Liver (tissue), 9 donors: ENCODE measurements around the gene TAPBPL. TPM values are rescaled to one million over a fixed set of nuclear protein-coding genes. Genes with fewer than 3 reads are reported as not detected.

Source experiments
- DNase-seq: peaks from one replicate; pipeline ENCODE4 v3.0.0-alpha.2; 2017; ENCODE audit warnings: low spot score
- H3K27ac ChIP-seq, 2 donors: one replicate each; pipeline ENCODE4 v1.7.0; 2013; ENCODE audit warnings: inconsistent platforms in 2 of 2, low read length in 2 of 2, control low read depth in 1 of 2, low read depth in 1 of 2, mild to moderate bottlenecking in 1 of 2
- H3K27me3 ChIP-seq, 4 donors: one replicate each; pipeline versions ENCODE4 v1.6.1 to v1.7.0; 2013; ENCODE audit warnings: low read length in 3 of 4, inconsistent platforms in 1 of 4, mild to moderate bottlenecking in 1 of 4, moderate library complexity in 1 of 4; ENCODE audit not compliant: control insufficient read depth in 4 of 4, insufficient read depth in 4 of 4
- H3K36me3 ChIP-seq, 4 donors: one replicate each; pipeline versions ENCODE4 v1.6.1 to v1.7.0; 2013; ENCODE audit warnings: low read length in 3 of 4, mild to moderate bottlenecking in 3 of 4, low read depth in 1 of 4, moderate library complexity in 1 of 4; ENCODE audit not compliant: control insufficient read depth in 4 of 4, insufficient read depth in 3 of 4
- H3K4me1 ChIP-seq, 4 donors: one replicate each; pipeline versions ENCODE4 v1.6.1 to v1.7.0; 2013; ENCODE audit warnings: low read length in 3 of 4, mild to moderate bottlenecking in 3 of 4, moderate library complexity in 1 of 4; ENCODE audit not compliant: control insufficient read depth in 4 of 4, insufficient read depth in 4 of 4
- H3K4me3 ChIP-seq, 3 donors: one replicate each; pipeline versions ENCODE4 v1.6.1 to v1.7.0; 2013; ENCODE audit warnings: low read length in 3 of 3, control low read depth in 1 of 3, low read depth in 1 of 3, mild to moderate bottlenecking in 1 of 3
- H3K9ac ChIP-seq, 2 donors: one replicate each; pipeline ENCODE4 v1.7.0; 2013; ENCODE audit warnings: low read length in 2 of 2, mild to moderate bottlenecking in 2 of 2, moderate library complexity in 2 of 2, control low read depth in 1 of 2, low read depth in 1 of 2
- H3K9me3 ChIP-seq, 4 donors: one replicate each; pipeline versions ENCODE4 v1.6.1 to v1.7.0; 2013; ENCODE audit warnings: low read length in 3 of 4; ENCODE audit not compliant: control insufficient read depth in 4 of 4
- ATF3 ChIP-seq: IDR thresholded peaks from 2 replicates; pipeline ENCODE4 v1.6.1; 2016; ENCODE audit warnings: antibody characterized with exemption
- EGR1 ChIP-seq, 2 donors: IDR thresholded peaks; 2 replicates each; pipeline ENCODE4 v1.6.1; 2016 to 2018; ENCODE audit warnings: antibody characterized with exemption in 2 of 2, low read depth in 2 of 2
- FOXA1 ChIP-seq: IDR thresholded peaks from 2 replicates; pipeline ENCODE4 v1.6.1; 2016; ENCODE audit warnings: antibody characterized with exemption
- FOXA2 ChIP-seq: IDR thresholded peaks from 2 replicates; pipeline ENCODE4 v1.6.1; 2016; ENCODE audit warnings: antibody characterized with exemption
- GABPA ChIP-seq, 2 donors: IDR thresholded peaks in 1 of 2; conservative IDR thresholded peaks in 1 of 2; 2 replicates each; pipeline ENCODE4 v1.6.1; 2016; ENCODE audit warnings: antibody characterized with exemption in 2 of 2, mild to moderate bottlenecking in 1 of 2, moderate library complexity in 1 of 2
- HNF4A ChIP-seq, 2 donors: conservative IDR thresholded peaks; 2 replicates each; pipeline ENCODE4 v1.6.1; 2016; ENCODE audit warnings: antibody characterized with exemption in 2 of 2, mild to moderate bottlenecking in 2 of 2
- HNF4G ChIP-seq: IDR thresholded peaks from 2 replicates; pipeline ENCODE4 v1.6.1; 2016; ENCODE audit warnings: antibody characterized with exemption
- JUND ChIP-seq, 2 donors: IDR thresholded peaks; 2 replicates each; pipeline ENCODE4 v1.6.1; 2016; ENCODE audit warnings: antibody characterized with exemption in 2 of 2
- MAX ChIP-seq: IDR thresholded peaks from 2 replicates; pipeline ENCODE4 v1.6.1; 2016; ENCODE audit warnings: antibody characterized with exemption
- NR2F2 ChIP-seq: IDR thresholded peaks from 2 replicates; pipeline ENCODE4 v1.6.1; 2016; ENCODE audit warnings: antibody characterized with exemption
- RAD21 ChIP-seq, 2 donors: IDR thresholded peaks; 2 replicates each; pipeline ENCODE4 v1.6.1; 2016; ENCODE audit warnings: antibody characterized with exemption in 2 of 2, mild to moderate bottlenecking in 2 of 2
- REST ChIP-seq: IDR thresholded peaks from 2 replicates; pipeline ENCODE4 v1.6.1; 2016; ENCODE audit warnings: antibody characterized with exemption, mild to moderate bottlenecking
- RXRA ChIP-seq, 2 donors: IDR thresholded peaks; 2 replicates each; pipeline ENCODE4 v1.6.1; 2017 to 2018; ENCODE audit warnings: antibody characterized with exemption in 2 of 2, mild to moderate bottlenecking in 1 of 2
- SP1 ChIP-seq: IDR thresholded peaks from 2 replicates; pipeline ENCODE4 v1.6.1; 2018; ENCODE audit warnings: antibody characterized with exemption, mild to moderate bottlenecking
- TAF1 ChIP-seq: conservative IDR thresholded peaks from 2 replicates; pipeline ENCODE4 v1.6.1; 2016; ENCODE audit warnings: antibody characterized with exemption, mild to moderate bottlenecking
- YY1 ChIP-seq: IDR thresholded peaks from 2 replicates; pipeline ENCODE4 v1.6.1; 2016; ENCODE audit warnings: antibody characterized with exemption, mild to moderate bottlenecking
- WGBS: extraction: QIAGEN DNeasy Blood & Tissue Kit; methylation state at CpG from one replicate; pipeline ENCODE4 v1.1.7; 2013; 5-methylcytosine and 5-hydroxymethylcytosine counted together
- polyA plus RNA-seq, 2 donors: library from polyadenylated mRNA; stranded (reverse) in 1 of 2; unstranded in 1 of 2; fragments of 200-250 nt in 1 of 2; fragments of >200 nt in 1 of 2; fragmentation: Nextera tagmentation in 1 of 2; extraction: Ambion mirVana in 1 of 2; gene quantifications; one replicate each; pipeline versions ENCODE4 v1.2.1 to v1.2.3, GENCODE V29; 2013 to 2015
- total RNA-seq, 2 donors: library from RNA; depleted of rRNA; stranded (reverse); fragments of >200 nt; gene quantifications; one replicate each; pipeline ENCODE4 v1.2.3, GENCODE V29; 2014
- TF ChIP-seq, protein P1 (sequence below): IDR thresholded peaks from 2 replicates; pipeline ENCODE4 v1.6.1; 2016; ENCODE audit warnings: antibody characterized with exemption
- TF ChIP-seq, protein P2 (sequence below): fragments of 150-350 bp; IDR thresholded peaks from 2 replicates; pipeline ENCODE4 v1.5.1; 2017; ENCODE audit warnings: improper control_type of control experiment, low read depth, low read length; ENCODE audit not compliant: missing input control
- donor health status: healthy.
- donor health status: healthy.
- donor health status: healthy.
- donor health status: healthy.
- donor health status: healthy.

TAPBPL gene
- total and polyA plus RNA-seq, 4 donors: 9.5 to 32.9 (median 19.0) TPM

- H3K9ac ChIP-seq: no peak overlapping the region
- H3K27me3 ChIP-seq: no peaks in the 10 kb centered on the region
- TF ChIP-seq RXRA (IDR thresholded peaks at IDR 0.05): no peak
- no peak for TF ChIP-seq REST
- peak; percentile 50 to 56 for TF ChIP-seq JUND (IDR thresholded peaks at IDR 0.05)
- peak in 1 of 2 donors; percentile 15 for TF ChIP-seq RAD21 (IDR thresholded peaks at IDR 0.05)
- 62% methylated on average over 19 of the region's 19 CpGs for WGBS
- DNase-seq: peak; percentile 84
- peak overlapping the region in 1 of 3 donors; percentile 6 for H3K4me3 ChIP-seq
- H3K4me1 ChIP-seq: peaks cover 0 to 3% (median 0%) of the 10 kb centered on the region in 4 donors
- H3K27ac ChIP-seq: no peak overlapping the region
- H3K9me3 ChIP-seq: no peaks in the 10 kb centered on the region
- no peaks in the 10 kb centered on the region for H3K36me3 ChIP-seq
These were observed 21.5 kb upstream of the TAPBPL start for GRCh38 chr12:6430124-6430989.

GRCh38 chr12:6432991-6433390 lies 18.9 kb upstream of the TAPBPL start:
- Histone ChIP-seq H3K9ac (no peak overlapping the region), H3K9me3 (no peaks in the 10 kb centered on the region), H3K27me3 (no peaks in the 10 kb centered on the region), H3K4me3 (no peak overlapping the region), H3K27ac (no peak overlapping the region), H3K36me3 (no peaks in the 10 kb centered on the region), H3K4me1 (peaks cover 0 to 3% (median 0%) of the 10 kb centered on the region in 4 donors)
- WGBS: 86% methylated on average over 5 of the region's 5 CpGs
- no peak for DNase-seq
- TF ChIP-seq HNF4A (conservative IDR thresholded peaks at IDR 0.05) (no peak), NR2F2 (no peak), MAX (no peak), REST (no peak), RXRA (IDR thresholded peaks at IDR 0.05) (no peak), RAD21 (IDR thresholded peaks at IDR 0.05) (no peak), FOXA1 (no peak), SP1 (no peak), FOXA2 (no peak), JUND (IDR thresholded peaks at IDR 0.05) (no peak), HNF4G (no peak), TAF1 (no peak), EGR1 (IDR thresholded peaks at IDR 0.05; ENCODE audit: low read depth in 2 of 2) (no peak), ATF3 (no peak), GABPA (IDR thresholded peaks at IDR 0.05 in 1 of 2, conservative IDR thresholded peaks at IDR 0.05 in 1 of 2) (no peak), YY1 (no peak)
- TF ChIP-seq, protein P1, sequence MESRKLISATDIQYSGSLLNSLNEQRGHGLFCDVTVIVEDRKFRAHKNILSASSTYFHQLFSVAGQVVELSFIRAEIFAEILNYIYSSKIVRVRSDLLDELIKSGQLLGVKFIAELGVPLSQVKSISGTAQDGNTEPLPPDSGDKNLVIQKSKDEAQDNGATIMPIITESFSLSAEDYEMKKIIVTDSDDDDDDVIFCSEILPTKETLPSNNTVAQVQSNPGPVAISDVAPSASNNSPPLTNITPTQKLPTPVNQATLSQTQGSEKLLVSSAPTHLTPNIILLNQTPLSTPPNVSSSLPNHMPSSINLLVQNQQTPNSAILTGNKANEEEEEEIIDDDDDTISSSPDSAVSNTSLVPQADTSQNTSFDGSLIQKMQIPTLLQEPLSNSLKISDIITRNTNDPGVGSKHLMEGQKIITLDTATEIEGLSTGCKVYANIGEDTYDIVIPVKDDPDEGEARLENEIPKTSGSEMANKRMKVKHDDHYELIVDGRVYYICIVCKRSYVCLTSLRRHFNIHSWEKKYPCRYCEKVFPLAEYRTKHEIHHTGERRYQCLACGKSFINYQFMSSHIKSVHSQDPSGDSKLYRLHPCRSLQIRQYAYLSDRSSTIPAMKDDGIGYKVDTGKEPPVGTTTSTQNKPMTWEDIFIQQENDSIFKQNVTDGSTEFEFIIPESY: no peak
- TF ChIP-seq, protein P2, sequence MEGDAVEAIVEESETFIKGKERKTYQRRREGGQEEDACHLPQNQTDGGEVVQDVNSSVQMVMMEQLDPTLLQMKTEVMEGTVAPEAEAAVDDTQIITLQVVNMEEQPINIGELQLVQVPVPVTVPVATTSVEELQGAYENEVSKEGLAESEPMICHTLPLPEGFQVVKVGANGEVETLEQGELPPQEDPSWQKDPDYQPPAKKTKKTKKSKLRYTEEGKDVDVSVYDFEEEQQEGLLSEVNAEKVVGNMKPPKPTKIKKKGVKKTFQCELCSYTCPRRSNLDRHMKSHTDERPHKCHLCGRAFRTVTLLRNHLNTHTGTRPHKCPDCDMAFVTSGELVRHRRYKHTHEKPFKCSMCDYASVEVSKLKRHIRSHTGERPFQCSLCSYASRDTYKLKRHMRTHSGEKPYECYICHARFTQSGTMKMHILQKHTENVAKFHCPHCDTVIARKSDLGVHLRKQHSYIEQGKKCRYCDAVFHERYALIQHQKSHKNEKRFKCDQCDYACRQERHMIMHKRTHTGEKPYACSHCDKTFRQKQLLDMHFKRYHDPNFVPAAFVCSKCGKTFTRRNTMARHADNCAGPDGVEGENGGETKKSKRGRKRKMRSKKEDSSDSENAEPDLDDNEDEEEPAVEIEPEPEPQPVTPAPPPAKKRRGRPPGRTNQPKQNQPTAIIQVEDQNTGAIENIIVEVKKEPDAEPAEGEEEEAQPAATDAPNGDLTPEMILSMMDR: no peak
